HepG2 (cell line): ENCODE data around the gene SEC24B. TPM values are rescaled to one million over a fixed set of nuclear protein-coding genes. Genes with fewer than 3 reads are reported as not detected.

ENCODE experiments used
- AHR ChIP-seq: IDR thresholded peaks from 2 replicates; pipeline ENCODE4 v1.6.1; 2018; ENCODE audit warnings: missing genetic modification reagents, missing compliant biosample characterization
- CSRNP1 ChIP-seq: sonication (generic); formaldehyde crosslinking; IDR thresholded peaks from 2 replicates; pipeline ENCODE4 v1.8.1; 2023; ENCODE audit warnings: mild to moderate bottlenecking, missing genetic modification reagents
- FOXK1 ChIP-seq: sonication (generic); formaldehyde crosslinking; IDR thresholded peaks from 2 replicates; pipeline ENCODE4 v1.4.0; 2020; ENCODE audit warnings: low read depth, missing genetic modification reagents, borderline replicate concordance
- GPN1 ChIP-seq: sonication (generic); formaldehyde crosslinking; IDR thresholded peaks from 2 replicates; pipeline ENCODE4 v1.5.1; 2020; ENCODE audit warnings: missing genetic modification reagents, borderline replicate concordance
- GTF3A ChIP-seq: sonication (generic); formaldehyde crosslinking; conservative IDR thresholded peaks from 2 replicates; pipeline ENCODE4 v1.4.0; 2020; ENCODE audit warnings: mild to moderate bottlenecking, missing genetic modification reagents
- HIVEP1 ChIP-seq: sonication (generic); formaldehyde crosslinking; IDR thresholded peaks from 2 replicates; pipeline ENCODE4 v1.4.0; 2020; ENCODE audit warnings: mild to moderate bottlenecking, missing genetic modification reagents
- LCORL ChIP-seq, 2 experiments: fragments of 450-650 bp in 1 of 2; sonication (generic) in 1 of 2; formaldehyde crosslinking in 1 of 2; IDR thresholded peaks; 2 replicates each; pipeline versions ENCODE4 v1.5.0 to v1.6.1; 2017 to 2020; ENCODE audit warnings: antibody characterized with exemption in 1 of 2, missing genetic modification reagents in 1 of 2
- MAZ ChIP-seq, 2 experiments: sonication (generic) in 1 of 2; formaldehyde crosslinking in 1 of 2; IDR thresholded peaks; 2 replicates each; pipeline versions ENCODE4 v1.5.0 to v1.6.1; 2012 to 2020; ENCODE audit warnings: low read depth in 2 of 2, mild to moderate bottlenecking in 2 of 2, borderline replicate concordance in 1 of 2, improper control_type of control experiment in 1 of 2, low read length in 1 of 2, missing genetic modification reagents in 1 of 2, moderate library complexity in 1 of 2
- SNAPC4 ChIP-seq: sonication (generic); formaldehyde crosslinking; IDR thresholded peaks from 2 replicates; pipeline ENCODE4 v1.4.0; 2020; ENCODE audit warnings: mild to moderate bottlenecking, missing genetic modification reagents
- TFDP1 ChIP-seq: IDR thresholded peaks from 2 replicates; pipeline ENCODE4 v1.6.1; 2016; ENCODE audit warnings: missing compliant biosample characterization, missing genetic modification reagents, borderline replicate concordance
- ZBTB26 ChIP-seq: IDR thresholded peaks from 2 replicates; pipeline ENCODE4 v1.6.1; 2016; ENCODE audit warnings: missing compliant biosample characterization, missing genetic modification reagents, borderline replicate concordance
- ZMYM4 ChIP-seq: sonication (generic); formaldehyde crosslinking; IDR thresholded peaks from 2 replicates; pipeline ENCODE4 v1.8.1; 2023; ENCODE audit warnings: mild to moderate bottlenecking, missing genetic modification reagents
- ZNF34 ChIP-seq: sonication (generic); formaldehyde crosslinking; IDR thresholded peaks from 2 replicates; pipeline ENCODE4 v1.4.0; 2020; ENCODE audit warnings: mild to moderate bottlenecking, missing genetic modification reagents, borderline replicate concordance
- ZNF432 ChIP-seq: sonication (generic); formaldehyde crosslinking; IDR thresholded peaks from 2 replicates; pipeline ENCODE4 v1.5.0; 2020; ENCODE audit warnings: missing genetic modification reagents, mild to moderate bottlenecking, borderline replicate concordance
- ZNF563 ChIP-seq: sonication (generic); formaldehyde crosslinking; IDR thresholded peaks from 2 replicates; pipeline ENCODE4 v1.8.0; 2022; ENCODE audit warnings: mild to moderate bottlenecking, moderate library complexity, missing genetic modification reagents
- ZNF761 ChIP-seq: sonication (generic); formaldehyde crosslinking; conservative IDR thresholded peaks from 2 replicates; pipeline ENCODE4 v1.4.0; 2020; ENCODE audit warnings: mild to moderate bottlenecking, missing genetic modification reagents
- ZNF788 ChIP-seq: sonication (generic); formaldehyde crosslinking; IDR thresholded peaks from 2 replicates; pipeline ENCODE4 v1.5.0; 2020; ENCODE audit warnings: mild to moderate bottlenecking, missing genetic modification reagents, borderline replicate concordance
- ZNF841 ChIP-seq: sonication (generic); formaldehyde crosslinking; IDR thresholded peaks from 2 replicates; pipeline ENCODE4 v1.8.1; 2023; ENCODE audit warnings: missing genetic modification reagents, borderline replicate concordance
- polyA plus RNA-seq, 8 experiments: library from polyadenylated mRNA; depleted of rRNA in 3 of 8; stranded (reverse) in 7 of 8; unstranded in 1 of 8; fragments of >200 nt; fragmentation: Illumina TruSeq in 4 of 8; extraction: Trizol in 4 of 8; gene quantifications; 2 replicates each; pipeline versions ENCODE4 v1.2.1 to v1.2.3, GENCODE V29; 2011 to 2016; ENCODE audit warnings: low read depth in 4 of 8, missing spikeins in 1 of 8, mixed read lengths in 1 of 8; ENCODE audit not compliant: insufficient read depth in 1 of 8
- total RNA-seq, 5 experiments: library from RNA; depleted of rRNA; stranded (reverse); fragments of >200 nt; fragmentation: Illumina TruSeq; extraction: Trizol; gene quantifications; 2 replicates each; pipeline ENCODE4 v1.2.3, GENCODE V29; 2016; ENCODE audit warnings: low read depth in 1 of 5

Gene SEC24B
- total and polyA plus RNA-seq, 2 of the 13 experiments (the other 11 are each of a cell fraction or from before 2014, with no cell fraction given) = 14.6 to 39.0 TPM

- TF ChIP-seq ZBTB26 (CRISPR knock-in tag) (no peak), ZNF761 (CRISPR knock-in tag) (peak; percentile 45; the same call in 1 of the 2 replicates), ZNF788 (CRISPR knock-in tag) (0 out of 2 replicates have a peak, but pooled peaks have one; percentile 7), HIVEP1 (CRISPR knock-in tag) (no peak), MAZ (IDR thresholded peaks at IDR 0.05; ENCODE audit: borderline replicate concordance, low read depth, low read length) (no peak), MAZ (CRISPR knock-in tag; IDR thresholded peaks at IDR 0.05; ENCODE audit: low read depth) (no peak), FOXK1 (0 out of 2 replicates have a peak, but pooled peaks have one; percentile 13), ZNF563 (CRISPR knock-in tag) (peak; percentile 89), CSRNP1 (CRISPR knock-in tag) (0 out of 2 replicates have a peak, but pooled peaks have one; percentile 23), GPN1 (CRISPR knock-in tag) (no peak), ZNF432 (CRISPR knock-in tag) (no peak), AHR (CRISPR knock-in tag) (0 out of 2 replicates have a peak, but pooled peaks have one; percentile 52), ZNF841 (CRISPR knock-in tag) (no peak), GTF3A (CRISPR knock-in tag) (no peak), ZNF34 (CRISPR knock-in tag) (0 out of 2 replicates have a peak, but pooled peaks have one; percentile 24), TFDP1 (CRISPR knock-in tag) (peak; percentile 67), LCORL (IDR thresholded peaks at IDR 0.05) (no peak), LCORL (CRISPR knock-in tag; IDR thresholded peaks at IDR 0.05) (peak; percentile 41; the same call in 1 of the 2 replicates), ZMYM4 (CRISPR knock-in tag) (peak; percentile 60; the same call in 1 of the 2 replicates), SNAPC4 (CRISPR knock-in tag) (0 out of 2 replicates have a peak, but pooled peaks have one; percentile 47)
These were observed 126.5 kb downstream of the SEC24B start, which contains the start of gene MCUB (continued) for GRCh38 chr4:109559983-109560686.
